Omental fat pad (tissue), 4 donors: Measurements from ENCODE around the gene DDX20. TPM values are rescaled to one million over a fixed set of nuclear protein-coding genes. Genes with fewer than 3 reads are reported as not detected.

ENCODE experiments used
- ATAC-seq: fragments of 150-250 bp; one replicate; pipeline ENCODE4 v1.9.1; 2016; ENCODE audit warnings: mild to moderate bottlenecking, moderate library complexity; ENCODE audit not compliant: low FRiP score
- DNase-seq: peaks from one replicate; pipeline ENCODE4 v3.0.0-alpha.2; 2019; ENCODE audit warnings: low spot score
- CTCF ChIP-seq, 3 donors: fragments of 450-650 bp; IDR thresholded peaks; one replicate each; pipeline ENCODE4 v1.5.1; 2016 to 2017; ENCODE audit warnings: antibody characterized with exemption in 3 of 3, mild to moderate bottlenecking in 3 of 3, moderate library complexity in 2 of 3
- small RNA-seq: library from RNA; depleted of rRNA; stranded (forward); fragments of <200 nt; gene quantifications from one replicate; pipeline ENCODE3, GENCODE V24; 2016
- total RNA-seq, 4 donors: library from RNA; depleted of rRNA; stranded (reverse); fragments of >200 nt; gene quantifications; one replicate each; pipeline ENCODE4 v1.1.0, GENCODE V29; 2016

The DDX20 gene
- total RNA-seq, 4 donors from 2014 or later = 12.8 to 24.7 (median 21.3) TPM

GRCh38 chr1:111805251-111805650 is 49.5 kb downstream of the DDX20 start:
- TF ChIP-seq CTCF (IDR thresholded peaks at IDR 0.05) = no peak
- DNase-seq (no peak), ATAC-seq (no peak)

- no peak for DNase-seq
- TF ChIP-seq CTCF (IDR thresholded peaks at IDR 0.05) = no peak
- no peak for ATAC-seq
Measured at GRCh38 chr1:111811891-111812290, 56.2 kb downstream of the DDX20 start.

- DNase-seq (no peak), ATAC-seq (no peak)
- no peak for TF ChIP-seq CTCF (IDR thresholded peaks at IDR 0.05)
Measured at GRCh38 chr1:111812306-111812705, 56.6 kb downstream of the DDX20 start.

- no peak for TF ChIP-seq CTCF (IDR thresholded peaks at IDR 0.05)
- no peak for DNase-seq
- ATAC-seq = no peak
Measured at GRCh38 chr1:111813440-111814304, 58.0 kb downstream of the DDX20 start.

GRCh38 chr1:111814305-111814628 is 58.6 kb downstream of the DDX20 start:
- ATAC-seq (no peak), DNase-seq (no peak)
- TF ChIP-seq CTCF (IDR thresholded peaks at IDR 0.05) = no peak

- TF ChIP-seq CTCF (IDR thresholded peaks at IDR 0.05) = no peak
- ATAC-seq = no peak
- no peak for DNase-seq
Measured at GRCh38 chr1:111814642-111815041, 58.9 kb downstream of the DDX20 start.

Small RNA genes lying within 50 kb of the gene (small RNA-seq; reads per million reads assigned to genes)
- gene INKA2 = 0.64 reads per million

Other genes with a start within 250 kb of the DDX20 start
- 10 to 100 TPM; 49.3 to 82.6 (median 70.8) TPM for gene RAP1A, start 136.1 kb upstream of the DDX20 start, total RNA-seq
- 10 to 100 TPM in 1 of 4 donors, 1 to 10 TPM in 3; 2.1 to 21.3 (median 6.6) TPM for gene INKA2, start 16.5 kb upstream of the DDX20 start, total RNA-seq
- gene KCND3, start 233.8 kb downstream of the DDX20 start, total RNA-seq = 10 to 100 TPM in 2 of 4 donors, 1 to 10 TPM in 2; 6.9 to 11.7 (median 9.5) TPM